CD4-positive, alpha-beta T cell treated with Interleukin-15 for 4 hours (primary cell): ENCODE data around the gene OR2S2.
"Not testable (repeated sequence)": the region's sequence is repeated elsewhere in the genome, so short reads cannot be mapped to it uniquely, and the experiment has no call there.

Experiments
- DNase-seq: peaks from one replicate; pipeline ENCODE4 v3.0.0-alpha.2; 2020; ENCODE audit warnings: low spot score

OR2S2 gene, protein sequence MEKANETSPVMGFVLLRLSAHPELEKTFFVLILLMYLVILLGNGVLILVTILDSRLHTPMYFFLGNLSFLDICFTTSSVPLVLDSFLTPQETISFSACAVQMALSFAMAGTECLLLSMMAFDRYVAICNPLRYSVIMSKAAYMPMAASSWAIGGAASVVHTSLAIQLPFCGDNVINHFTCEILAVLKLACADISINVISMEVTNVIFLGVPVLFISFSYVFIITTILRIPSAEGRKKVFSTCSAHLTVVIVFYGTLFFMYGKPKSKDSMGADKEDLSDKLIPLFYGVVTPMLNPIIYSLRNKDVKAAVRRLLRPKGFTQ

DNA sequence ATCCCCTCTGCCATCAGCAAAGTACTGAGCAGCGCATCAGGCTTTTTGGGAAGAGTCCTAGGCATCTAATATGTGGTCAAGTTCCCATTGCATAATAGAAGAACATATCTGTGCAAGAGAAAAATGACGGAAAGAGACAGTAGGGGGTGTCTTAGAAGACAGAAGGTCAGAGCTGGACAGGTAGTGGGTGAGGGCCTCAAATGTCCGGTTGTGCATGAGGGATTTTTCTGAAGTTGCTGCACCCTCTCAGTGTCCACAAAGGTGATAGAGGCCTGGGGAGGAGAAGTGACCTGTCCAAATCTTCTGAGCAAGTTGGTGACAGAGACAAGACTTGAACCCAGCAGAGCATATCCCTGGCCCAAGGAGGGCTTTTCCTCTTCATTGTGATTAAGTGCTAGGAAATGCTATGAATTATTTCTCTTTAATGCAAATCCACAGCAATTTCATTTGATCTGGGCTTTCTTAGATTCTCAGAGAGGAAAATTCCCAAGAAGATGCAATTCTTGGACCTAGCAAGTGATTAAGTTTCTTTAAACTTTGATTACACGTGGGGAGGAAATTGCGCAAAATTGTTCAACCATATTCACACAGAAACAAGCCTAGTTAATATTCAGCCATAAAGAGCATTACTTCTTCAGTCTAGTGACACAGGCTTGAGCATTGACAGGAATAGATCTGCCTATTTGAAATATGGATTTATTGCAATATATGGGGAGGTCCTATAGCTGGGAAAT, at the start of gene OR2S2:
OR2S2 (minus strand) TSS at position 51 of the 734 bp plus-strand sequence. CDS start 56 bp downstream, outside the sequence.
- DNase-seq = no peak

DNA sequence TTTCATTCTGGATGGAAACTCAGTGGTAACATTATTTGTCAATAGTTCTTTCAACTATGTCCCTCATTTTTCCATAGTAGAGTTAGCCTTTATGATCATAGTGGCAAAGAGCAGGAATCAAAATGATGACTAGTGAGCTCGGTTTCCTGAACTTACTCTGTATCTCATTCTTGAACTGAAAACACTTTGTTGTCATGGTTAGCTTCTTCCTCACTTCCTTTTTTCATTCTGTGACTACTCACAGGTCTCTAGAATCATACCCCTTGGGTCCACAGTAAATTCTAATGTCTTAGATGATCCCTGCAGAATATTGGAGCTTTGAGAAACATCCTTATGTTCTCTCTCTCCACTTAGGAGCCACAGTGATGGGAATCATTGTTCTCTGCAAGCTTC, 49.4 kb upstream of the OR2S2 start:
- no peak for DNase-seq

DNA sequence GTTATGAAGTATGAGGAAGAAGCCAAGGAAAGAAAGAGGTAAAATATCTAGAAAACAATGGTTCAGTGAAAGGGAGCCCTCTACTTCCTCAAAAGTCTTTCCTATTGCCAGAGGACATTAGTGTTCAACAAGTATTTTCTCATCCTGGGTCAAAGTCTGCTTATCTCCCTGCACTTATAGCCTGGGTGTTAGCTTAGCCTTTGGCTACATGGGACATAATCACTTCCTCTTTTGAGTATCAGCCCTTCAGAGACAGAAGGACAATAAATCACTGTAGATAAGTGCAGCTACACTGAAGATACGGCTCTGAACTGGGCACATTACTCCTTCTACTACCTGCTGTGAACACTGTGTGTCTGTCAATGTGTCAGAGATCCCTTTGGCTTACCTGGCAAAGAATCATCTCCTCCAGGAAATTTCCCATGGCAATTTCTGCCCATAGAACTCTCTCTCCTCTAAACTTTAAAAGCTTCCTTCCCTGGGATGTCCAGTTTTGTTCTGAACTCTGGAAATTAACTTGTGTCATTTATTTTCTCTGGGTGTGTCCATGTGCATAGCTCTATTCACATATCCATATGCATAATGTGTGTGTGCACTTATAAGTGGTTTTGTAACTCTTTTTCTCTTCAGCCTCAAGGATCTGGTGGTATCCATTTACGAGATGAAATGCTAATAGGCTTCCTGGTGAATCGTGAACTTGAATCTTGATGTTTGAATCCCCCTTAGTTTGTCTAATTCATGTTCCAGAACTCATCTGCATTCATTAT, 48.8 kb upstream of the OR2S2 start:
- no peak for DNase-seq

DNA sequence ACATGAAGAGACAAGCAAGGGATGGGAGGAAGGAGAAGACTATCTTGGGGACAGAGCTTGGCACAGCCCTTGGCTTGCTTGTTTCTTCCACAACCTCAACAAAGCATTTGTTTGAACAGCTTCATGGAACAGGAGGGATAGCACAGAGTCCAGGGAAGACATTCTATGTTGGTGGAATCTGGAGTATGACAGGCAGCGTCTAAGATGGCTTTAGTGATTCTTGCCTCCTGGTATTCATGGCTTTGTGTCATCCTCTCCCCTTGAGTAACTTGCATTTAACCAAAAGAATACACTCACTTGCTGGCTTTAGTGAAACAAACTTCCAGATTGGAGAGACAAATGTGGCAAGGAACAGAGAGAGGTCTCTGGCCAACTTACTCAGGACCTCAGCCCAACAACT, 47.9 kb upstream of the OR2S2 start:
- no peak for DNase-seq

DNA sequence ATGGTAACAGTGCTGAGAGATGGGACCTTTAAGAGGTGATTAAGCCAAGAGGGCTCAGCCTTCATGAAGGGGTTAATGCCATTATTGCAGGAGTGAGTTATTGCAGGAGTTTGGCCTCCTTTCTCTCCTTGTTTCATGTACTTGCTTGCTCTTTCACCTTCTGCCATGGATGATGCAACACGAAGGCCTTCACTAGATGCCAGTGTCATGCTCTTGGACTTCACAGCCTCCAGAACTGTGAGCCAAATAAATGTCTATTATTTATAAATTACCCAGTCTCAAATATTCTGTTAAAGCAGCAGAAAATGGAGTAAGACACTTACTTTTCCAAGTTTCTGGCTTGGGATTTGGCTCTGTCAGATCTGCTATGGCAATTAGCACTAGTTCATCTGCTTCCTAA, 40.4 kb upstream of the OR2S2 start:
- no peak for DNase-seq

DNA sequence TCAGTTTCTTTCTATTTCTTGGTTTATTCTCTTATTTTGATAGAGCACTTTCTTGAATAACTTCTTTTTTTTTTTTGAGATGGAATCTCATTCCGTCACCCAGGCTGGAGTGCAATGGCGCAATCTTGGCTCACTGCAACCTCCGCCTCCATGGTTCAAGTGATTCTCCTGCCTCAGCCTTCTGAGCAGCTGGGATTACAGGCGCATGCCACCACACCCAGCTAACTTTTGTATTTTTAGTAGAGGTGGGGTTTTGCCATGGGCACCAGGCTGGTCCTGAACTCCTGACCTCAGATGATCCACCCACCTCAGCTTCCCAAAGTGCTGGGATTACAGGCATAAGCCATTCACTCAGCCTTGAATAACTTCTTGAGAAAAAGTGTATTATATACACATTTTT, 39.1 kb upstream of the OR2S2 start:
- not testable (repeated sequence) for DNase-seq

DNA sequence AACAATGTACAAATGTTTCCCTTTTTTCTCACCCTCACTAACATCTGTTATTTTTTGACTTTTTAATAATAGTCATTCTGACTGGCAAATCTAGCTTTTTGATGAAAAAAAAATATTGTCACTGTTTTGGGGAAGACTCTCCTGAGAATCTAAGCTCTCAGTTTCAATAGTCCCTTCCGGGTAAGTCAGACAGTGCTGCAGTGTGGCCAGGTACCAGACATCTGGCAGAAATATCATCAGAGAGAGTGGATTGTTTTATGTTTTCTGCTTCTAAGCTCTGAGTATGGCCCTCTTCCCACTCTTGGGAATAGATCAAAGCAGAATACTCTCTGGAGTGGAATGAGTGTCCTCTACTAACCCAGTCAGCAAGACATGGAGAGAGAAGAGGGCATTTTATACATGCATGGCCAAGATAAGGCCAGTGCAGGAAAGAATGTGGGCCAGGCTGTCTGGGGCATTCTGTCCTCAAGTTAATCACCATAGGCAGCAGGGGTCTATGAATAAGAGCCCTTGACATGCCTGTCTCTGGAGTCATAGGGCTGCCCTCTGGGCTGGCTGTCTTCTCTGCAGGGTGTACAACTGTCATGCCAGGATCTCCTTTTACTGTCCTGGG, 38.5 kb upstream of the OR2S2 start:
- no peak for DNase-seq

DNA sequence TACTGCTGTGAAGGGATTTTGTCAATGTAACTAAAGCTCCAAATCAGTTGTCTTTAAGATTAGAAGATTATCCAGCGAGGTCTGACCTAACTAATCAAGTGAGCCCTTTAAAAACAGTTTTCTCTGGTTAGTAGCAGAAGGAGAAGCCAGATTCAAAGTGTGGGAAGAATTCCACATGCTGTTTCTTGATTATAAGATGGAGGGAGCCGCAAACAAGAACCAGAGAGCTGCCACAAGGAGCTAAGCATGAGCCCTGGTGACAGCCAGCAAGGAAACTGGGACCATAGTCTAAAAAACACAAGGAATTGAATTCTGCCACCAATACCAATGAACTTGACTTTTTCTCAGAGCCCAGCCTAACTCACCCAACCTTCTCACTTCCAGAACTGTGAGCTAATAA, 37.0 kb upstream of the OR2S2 start:
- DNase-seq = no peak

DNA sequence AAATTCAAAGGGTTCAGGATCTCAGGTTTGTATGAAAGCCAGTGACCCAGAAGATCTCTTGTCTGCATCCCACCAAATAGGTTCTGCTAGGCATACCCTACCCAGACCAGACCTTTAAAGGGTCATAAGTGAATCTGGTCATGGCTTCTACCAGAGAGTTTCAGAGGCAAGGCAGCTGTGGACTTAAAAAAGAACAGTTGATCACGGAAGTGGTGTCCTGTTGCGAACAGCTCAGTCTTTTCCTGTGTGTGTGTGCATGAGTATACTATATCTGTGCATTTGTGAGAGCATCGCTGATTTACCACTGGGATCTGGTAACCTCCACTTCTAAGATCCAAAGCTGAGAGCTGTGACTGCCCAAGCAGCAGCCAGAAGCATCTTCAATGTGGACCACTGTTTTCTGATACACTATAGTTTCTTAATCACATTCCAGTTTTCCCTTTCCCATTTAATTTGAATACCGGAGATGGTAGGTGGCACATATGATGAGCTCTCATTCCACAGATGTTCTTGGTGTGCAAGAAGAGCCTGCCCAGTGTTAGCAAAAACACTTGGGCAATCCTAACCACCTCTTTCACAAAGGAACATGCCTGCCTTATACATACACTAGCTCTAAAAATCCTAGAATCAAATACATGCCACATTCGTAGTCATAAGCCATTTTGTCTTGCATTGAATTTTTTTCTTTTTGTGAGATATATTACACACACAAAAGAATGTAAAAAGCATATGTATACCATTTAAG, 36.2 kb upstream of the OR2S2 start:
- no peak for DNase-seq

DNA sequence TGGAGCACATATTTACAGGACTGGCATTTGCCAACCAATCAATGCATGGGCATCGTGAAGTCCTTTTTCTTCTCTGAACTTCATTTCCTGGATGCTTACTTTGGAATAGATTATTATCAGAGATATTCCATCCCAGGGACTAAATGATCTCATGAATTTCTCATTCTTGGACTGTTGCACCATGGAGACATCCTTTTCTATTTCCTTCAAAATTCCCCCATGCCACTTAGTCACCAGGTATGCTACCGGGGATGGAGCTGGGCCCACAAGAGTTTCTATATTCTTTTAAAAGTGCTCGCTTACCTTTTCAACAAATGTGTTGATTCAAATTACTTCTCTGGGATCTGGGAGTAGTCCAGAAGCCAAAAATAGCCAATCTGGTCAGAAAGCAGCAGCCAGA, 35.2 kb upstream of the OR2S2 start:
- DNase-seq = not testable (repeated sequence)

DNA sequence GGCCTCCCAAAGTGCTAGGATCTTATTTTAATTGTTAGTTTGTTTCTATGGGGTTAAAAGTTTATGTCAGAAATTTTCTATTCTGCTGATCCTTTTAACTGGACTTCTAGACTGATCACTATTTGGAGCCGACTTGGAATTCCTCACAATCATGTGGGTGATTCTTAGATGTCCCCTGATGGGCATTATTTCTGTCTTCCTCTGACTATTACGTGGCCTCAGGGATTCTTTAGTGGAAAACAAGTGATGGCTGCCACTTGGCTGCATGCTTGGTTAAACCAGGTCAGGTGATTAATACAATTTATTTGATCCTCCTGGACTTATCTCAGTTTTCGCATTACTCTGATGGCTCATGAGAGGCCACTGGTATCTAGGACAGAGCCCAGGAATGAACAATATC, 32.2 kb upstream of the OR2S2 start:
- no peak for DNase-seq

DNA sequence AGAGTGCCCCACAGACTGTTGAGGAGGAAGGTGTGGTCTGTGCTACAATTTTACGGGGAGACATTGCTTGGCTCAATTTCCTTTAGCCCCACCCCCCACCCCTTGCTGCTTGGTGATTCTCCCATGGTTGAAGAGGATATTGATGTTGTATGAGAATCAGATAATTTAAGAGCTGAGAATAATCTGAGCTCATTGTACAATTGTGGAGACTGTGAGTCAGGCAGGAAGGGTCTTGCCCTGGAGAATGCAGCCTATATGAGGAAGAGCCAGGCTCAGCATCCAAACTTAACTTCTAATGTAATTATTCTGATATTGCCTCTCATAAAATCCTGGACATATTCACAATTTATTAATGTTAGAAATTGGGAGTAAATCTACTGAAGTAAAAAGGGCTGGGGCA, 26.1 kb upstream of the OR2S2 start:
- DNase-seq = no peak

DNA sequence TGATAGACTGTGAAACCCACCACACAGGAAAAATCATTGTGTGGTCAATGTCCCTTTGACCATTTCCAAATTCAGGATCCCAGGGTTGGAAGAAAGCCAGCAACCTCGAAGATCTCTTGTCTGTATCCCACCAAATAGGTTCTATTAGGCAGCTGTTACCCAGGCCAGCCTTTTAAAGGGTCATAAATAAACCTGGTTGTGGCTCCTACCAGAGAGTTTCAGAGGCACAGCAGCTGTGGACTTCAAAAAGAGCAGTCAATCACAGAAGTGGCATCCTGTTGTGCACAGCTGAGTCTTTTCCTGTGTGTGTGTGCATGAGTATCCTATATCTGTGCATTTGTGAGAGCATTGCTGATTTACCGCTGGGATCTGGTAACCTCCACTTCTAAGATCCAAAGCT, 23.7 kb upstream of the OR2S2 start:
- no peak for DNase-seq

DNA sequence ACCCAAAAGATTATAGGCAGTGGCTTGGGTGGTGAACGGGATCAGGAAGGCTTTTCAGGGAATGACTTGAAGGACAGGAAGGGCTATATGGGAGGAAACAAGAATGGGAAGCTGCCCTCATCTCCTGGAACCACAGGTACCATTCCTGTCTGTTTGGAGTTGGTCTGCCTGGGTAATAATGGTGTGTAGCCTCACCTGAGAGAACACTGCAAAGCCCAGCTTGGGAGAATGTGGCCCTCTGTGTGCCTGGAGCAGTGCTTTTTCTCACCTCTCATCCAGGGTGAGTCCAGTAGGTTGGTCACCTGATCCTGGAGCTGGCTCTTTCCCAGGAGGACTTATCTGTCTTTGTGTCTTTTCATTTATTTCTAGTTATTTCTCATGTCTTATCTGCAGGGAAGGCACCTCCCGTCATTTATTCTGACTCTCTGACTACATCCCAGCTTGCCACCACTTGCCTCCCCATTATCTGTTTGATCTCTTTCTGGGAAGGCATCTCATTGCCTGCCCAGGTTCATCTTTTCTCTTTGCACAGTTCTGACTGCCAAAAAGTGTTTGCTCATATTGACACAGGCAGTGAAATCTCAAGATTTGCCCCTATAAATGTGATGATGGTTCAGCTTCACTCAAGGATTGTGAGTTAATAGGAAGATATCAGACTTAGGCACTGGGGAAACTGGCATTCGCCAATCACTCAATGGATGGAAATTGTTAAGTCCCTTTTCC, 22.5 kb upstream of the OR2S2 start:
- no peak for DNase-seq

DNA sequence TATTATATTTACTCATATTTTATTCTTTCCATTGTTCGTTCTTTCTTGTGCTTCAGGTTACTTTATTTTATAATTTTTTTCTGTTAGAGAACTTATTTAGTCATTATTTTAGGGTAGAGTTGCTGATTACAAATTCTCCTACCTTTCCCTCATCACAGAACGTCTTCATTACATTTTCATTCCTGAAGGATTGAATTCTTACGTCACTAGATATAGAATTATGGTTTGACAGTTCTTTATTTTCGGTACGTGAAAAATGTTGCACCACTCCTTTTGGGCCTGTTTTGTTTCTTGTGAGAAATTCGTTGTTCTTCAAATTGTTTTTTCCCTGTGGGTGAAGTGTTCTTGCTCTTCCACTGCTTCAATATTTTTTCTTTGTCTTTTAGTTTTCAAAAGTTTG, 20.8 kb upstream of the OR2S2 start:
- DNase-seq = no peak

DNA sequence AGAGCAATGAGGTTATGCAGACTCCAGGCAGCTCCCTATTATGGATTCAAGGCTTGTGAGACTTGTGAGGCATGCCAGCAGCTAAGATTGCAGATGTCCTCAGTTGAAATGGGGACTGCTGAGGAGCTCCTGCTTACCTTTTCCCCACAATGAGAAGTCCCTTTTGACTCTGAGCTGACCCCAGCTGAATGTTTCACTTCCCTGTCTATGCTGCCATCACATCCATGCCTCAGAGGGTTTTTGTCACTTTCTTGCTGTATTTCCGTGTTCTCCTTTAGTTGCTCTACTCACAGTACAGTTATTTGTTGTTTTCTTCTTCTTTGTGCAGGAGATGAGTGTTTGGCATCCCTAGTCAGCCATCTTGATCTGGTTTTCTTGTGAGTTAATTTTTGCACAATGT, 18.8 kb upstream of the OR2S2 start:
- DNase-seq = no peak

DNA sequence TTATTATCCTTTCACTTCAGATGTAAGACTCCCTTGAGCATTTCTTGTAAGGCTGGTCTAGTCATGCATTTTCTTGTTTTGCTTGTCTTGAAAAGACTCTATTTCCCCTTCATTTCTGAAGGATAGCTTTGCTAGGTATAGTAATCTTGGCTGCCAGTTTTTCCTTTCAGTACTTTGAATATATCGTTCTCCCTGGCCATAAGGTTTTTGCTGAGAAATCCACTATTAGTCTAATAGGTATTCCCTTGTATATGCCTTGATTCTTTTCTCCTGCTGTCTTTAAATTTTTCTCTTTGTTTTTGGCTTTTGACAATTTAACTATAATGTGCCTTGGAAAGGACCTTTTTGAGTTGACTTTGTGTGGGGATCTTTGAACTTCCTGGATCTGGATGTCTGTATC, 16.8 kb upstream of the OR2S2 start:
- DNase-seq = no peak

DNA sequence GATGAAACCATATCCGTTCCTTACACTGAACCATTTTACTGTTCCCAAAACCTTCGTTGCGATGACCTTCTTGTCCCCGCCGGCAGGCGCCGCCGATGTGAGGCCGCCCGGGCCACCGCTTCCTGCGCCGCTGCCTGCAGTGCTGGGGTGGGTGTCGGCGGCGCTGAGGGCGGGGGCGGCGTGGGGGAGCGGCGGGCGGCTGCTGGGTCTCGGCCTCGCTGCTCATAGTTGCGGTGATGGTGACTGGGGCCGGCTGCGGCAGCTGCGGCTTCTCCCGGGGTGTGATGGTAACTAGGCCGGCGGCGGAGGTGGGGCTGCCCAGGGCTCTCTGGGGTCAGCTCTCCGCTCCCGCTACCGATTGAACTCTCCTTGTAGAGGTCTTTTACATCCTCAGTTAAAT, 14.1 kb upstream of the OR2S2 start:
- no peak for DNase-seq

DNA sequence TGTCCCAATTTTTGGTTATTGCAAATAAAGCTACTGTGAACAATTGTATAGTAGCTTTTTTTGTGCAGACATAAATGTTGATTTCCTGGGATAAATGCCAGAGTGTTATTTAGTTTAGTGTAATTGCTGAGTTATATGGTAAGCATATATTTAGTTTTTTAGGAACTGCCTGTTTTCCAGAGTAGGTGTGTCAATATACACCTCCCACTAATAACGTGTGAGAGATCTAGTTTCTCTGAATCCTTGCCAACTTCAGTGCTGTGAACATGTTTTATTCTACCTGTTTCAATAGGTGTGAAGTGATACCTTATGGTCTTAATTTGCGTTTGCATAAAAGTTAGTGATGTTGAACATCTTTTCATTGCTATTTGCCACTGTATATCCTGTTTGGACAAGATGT, 9.1 kb upstream of the OR2S2 start:
- DNase-seq = no peak

DNA sequence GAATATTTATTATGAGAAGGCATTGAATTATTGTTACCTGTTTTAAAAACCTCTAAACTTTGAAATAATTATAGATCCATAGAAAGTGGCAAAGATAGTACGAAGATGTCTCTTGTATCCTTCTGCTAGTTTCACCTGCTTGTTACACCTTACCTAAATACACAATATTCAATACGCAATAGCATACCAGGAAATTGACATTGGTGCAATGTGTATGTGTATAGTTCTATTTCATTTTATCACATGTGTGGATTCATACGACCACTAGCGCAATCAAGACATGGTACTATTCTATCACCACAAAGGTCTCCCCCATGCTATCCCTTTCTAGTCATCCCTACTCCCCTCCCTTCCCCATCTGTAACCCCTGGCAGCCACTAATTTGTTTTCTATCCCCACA, 8.5 kb upstream of the OR2S2 start:
- DNase-seq = no peak

DNA sequence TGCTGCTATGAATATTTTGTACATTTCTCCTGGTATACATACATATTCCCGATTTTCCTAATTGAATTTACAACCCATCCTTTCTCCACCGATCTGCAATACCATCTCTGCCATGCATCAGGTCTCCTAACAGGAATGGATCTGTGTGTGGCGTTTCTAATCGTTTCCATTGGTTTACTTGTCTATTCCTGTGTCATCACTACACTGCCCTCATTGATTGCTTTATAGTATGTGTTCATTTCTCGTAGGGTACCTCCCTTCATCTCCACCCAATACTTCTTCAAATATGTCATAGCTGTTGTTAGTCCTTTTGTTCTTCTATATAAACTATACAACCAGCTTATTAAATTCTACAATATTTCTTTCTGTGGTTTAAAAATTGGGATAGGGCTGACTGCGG, 7.1 kb upstream of the OR2S2 start:
- no peak for DNase-seq
